ENCODE results near the gene LAYN. TPM values are rescaled to one million over a fixed set of nuclear protein-coding genes. Genes with fewer than 3 reads are reported as not detected.

Gene LAYN, protein sequence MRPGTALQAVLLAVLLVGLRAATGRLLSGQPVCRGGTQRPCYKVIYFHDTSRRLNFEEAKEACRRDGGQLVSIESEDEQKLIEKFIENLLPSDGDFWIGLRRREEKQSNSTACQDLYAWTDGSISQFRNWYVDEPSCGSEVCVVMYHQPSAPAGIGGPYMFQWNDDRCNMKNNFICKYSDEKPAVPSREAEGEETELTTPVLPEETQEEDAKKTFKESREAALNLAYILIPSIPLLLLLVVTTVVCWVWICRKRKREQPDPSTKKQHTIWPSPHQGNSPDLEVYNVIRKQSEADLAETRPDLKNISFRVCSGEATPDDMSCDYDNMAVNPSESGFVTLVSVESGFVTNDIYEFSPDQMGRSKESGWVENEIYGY
- total RNA-seq = 16.9 and 30.2 TPM in 2 replicates

GRCh38 chr11:111540114-111540936 is at the start of gene LAYN:
TSS of gene LAYN (plus strand) at chr11:111540720. CDS start at chr11:111540844, 124 bp downstream.

GRCh38 chr11:111512296-111513239 is 28.0 kb upstream of the LAYN start, which contains the start of gene BTG4:
TSS of gene BTG4 (minus strand) at chr11:111512386. CDS start at chr11:111498776, 13,610 bp downstream.

GRCh38 chr11:111514216-111515031 is 26.1 kb upstream of the LAYN start, which contains the start of gene HOATZ:
TSS of gene HOATZ (plus strand) at chr11:111514778. CDS start at chr11:111514785, 7 bp downstream.

GRCh38 chr11:111601979-111602864 is 61.7 kb downstream of the LAYN start, which contains the start of gene SIK2:
TSS of gene SIK2 (plus strand) at chr11:111602449. CDS start at chr11:111602564, 115 bp downstream.

Other genes starting within 250 kb of the LAYN start
- not detected in 2 replicates for gene POU2AF3, start 242.2 kb upstream of the LAYN start, total RNA-seq
- not detected in 2 replicates for gene POU2AF1, start 161.4 kb upstream of the LAYN start, total RNA-seq
- not detected in 2 replicates for gene BTG4, start 28.3 kb upstream of the LAYN start, total RNA-seq
- under 0.01 TPM in 1 of 2 replicates, not detected in the other for gene HOATZ, start 25.9 kb upstream of the LAYN start, total RNA-seq
- gene SIK2, start 61.7 kb downstream of the LAYN start, total RNA-seq = 5.6 and 10.4 TPM in 2 replicates
- gene PPP2R1B, start 225.7 kb downstream of the LAYN start, total RNA-seq = 44.3 and 50.2 TPM in 2 replicates

Data from regular cardiac myocyte (primary cell).